Measurements from ENCODE around the gene LGI2.

DNA sequence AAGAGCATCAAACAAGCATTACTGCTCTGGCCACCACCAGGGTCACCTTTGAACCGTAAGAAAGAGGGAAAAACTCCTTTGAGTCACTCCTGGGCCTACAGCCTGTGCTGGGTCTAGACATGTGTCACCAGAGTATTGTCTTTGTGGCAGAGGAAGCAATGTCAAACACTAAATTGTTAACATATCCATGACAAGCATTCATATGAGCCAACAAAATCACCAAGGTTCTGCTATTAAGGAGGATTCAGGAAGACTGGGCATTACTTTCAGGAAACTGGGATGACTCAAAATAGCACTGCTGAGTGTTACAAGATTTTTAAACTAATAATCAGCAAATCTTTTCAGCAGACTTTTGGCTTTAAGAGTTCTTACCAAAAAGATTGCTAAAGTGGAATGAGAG is 28.1 kb downstream of the LGI2 start:
- TF ChIP-seq, protein P1, sequence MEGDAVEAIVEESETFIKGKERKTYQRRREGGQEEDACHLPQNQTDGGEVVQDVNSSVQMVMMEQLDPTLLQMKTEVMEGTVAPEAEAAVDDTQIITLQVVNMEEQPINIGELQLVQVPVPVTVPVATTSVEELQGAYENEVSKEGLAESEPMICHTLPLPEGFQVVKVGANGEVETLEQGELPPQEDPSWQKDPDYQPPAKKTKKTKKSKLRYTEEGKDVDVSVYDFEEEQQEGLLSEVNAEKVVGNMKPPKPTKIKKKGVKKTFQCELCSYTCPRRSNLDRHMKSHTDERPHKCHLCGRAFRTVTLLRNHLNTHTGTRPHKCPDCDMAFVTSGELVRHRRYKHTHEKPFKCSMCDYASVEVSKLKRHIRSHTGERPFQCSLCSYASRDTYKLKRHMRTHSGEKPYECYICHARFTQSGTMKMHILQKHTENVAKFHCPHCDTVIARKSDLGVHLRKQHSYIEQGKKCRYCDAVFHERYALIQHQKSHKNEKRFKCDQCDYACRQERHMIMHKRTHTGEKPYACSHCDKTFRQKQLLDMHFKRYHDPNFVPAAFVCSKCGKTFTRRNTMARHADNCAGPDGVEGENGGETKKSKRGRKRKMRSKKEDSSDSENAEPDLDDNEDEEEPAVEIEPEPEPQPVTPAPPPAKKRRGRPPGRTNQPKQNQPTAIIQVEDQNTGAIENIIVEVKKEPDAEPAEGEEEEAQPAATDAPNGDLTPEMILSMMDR (conservative IDR thresholded peaks at IDR 0.05 in 1 of 2, IDR thresholded peaks at IDR 0.05 in 1 of 2; ENCODE audit: extremely low read depth in 1 of 2, insufficient read depth in 1 of 2, low read depth in 1 of 2, low read length in 2 of 2) = no peak
- TF ChIP-seq EZH2 (IDR thresholded peaks at IDR 0.05; ENCODE audit: borderline replicate concordance, low read length) = no peak
